GM20000 (cell line): ENCODE data around the gene PTPDC1.

Experiments
- DNase-seq: peaks from one replicate; pipeline ENCODE4 v3.0.0; 2012; ENCODE audit warnings: low spot score
- CTCF ChIP-seq: IDR thresholded peaks from 2 replicates; pipeline ENCODE4 v1.5.1; 2012; ENCODE audit warnings: mild to moderate bottlenecking, control low read depth; ENCODE audit errors: extremely low read depth, missing control alignments

PTPDC1 gene

GRCh38 chr9:94157050-94157801 is 73.0 kb downstream of the PTPDC1 start:
- DNase-seq: no peak

More at GRCh38 chr9:94157050-94157801, 73.0 kb downstream of the PTPDC1 start:
- TF ChIP-seq CTCF: no peak
